ENCODE measurements around the gene SOX8.
"Not testable (repeated sequence)": the region's sequence is repeated elsewhere in the genome, so short reads cannot be mapped to it uniquely, and the experiment has no call there.

The SOX8 gene

GRCh38 chr16:1020091-1020399 lies 38.5 kb downstream of the SOX8 start:
- no peaks in the 10 kb centered on the region for H3K9me3 ChIP-seq (ENCODE audit: control insufficient read depth, low read length)
- DNase-seq = no peak
- peaks cover 7% of the 10 kb centered on the region for H3K27me3 ChIP-seq (replicated peaks; ENCODE audit: control insufficient read depth, insufficient read depth, low read length, poor library complexity, severe bottlenecking)
- H3K36me3 ChIP-seq (ENCODE audit: control insufficient read depth, insufficient read depth, low read length) = no peaks in the 10 kb centered on the region
- H3K4me1 ChIP-seq (ENCODE audit: control insufficient read depth, insufficient read depth, low read length, poor library complexity, severe bottlenecking) = no peaks in the 10 kb centered on the region
- no peak overlapping the region for H3K27ac ChIP-seq (ENCODE audit: insufficient read depth, low read length, poor library complexity, severe bottlenecking)
- H3K4me3 ChIP-seq (ENCODE audit: insufficient read depth, low read depth, low read length, poor library complexity, severe bottlenecking) = no peak overlapping the region

- H3K4me1 ChIP-seq (ENCODE audit: control insufficient read depth, insufficient read depth, low read length, poor library complexity, severe bottlenecking) = no peaks in the 10 kb centered on the region
- no peaks in the 10 kb centered on the region for H3K9me3 ChIP-seq (ENCODE audit: control insufficient read depth, low read length)
- no peak for DNase-seq
- H3K36me3 ChIP-seq (ENCODE audit: control insufficient read depth, insufficient read depth, low read length) = no peaks in the 10 kb centered on the region
- H3K4me3 ChIP-seq (ENCODE audit: insufficient read depth, low read depth, low read length, poor library complexity, severe bottlenecking) = no peak overlapping the region
- no peak overlapping the region for H3K27ac ChIP-seq (ENCODE audit: insufficient read depth, low read length, poor library complexity, severe bottlenecking)
- peaks cover 7% of the 10 kb centered on the region for H3K27me3 ChIP-seq (replicated peaks; ENCODE audit: control insufficient read depth, insufficient read depth, low read length, poor library complexity, severe bottlenecking)
Measured at GRCh38 chr16:1020591-1020990, 39.0 kb downstream of the SOX8 start.

- DNase-seq = no peak
- Histone ChIP-seq H3K9me3 (ENCODE audit: control insufficient read depth, low read length) (no peaks in the 10 kb centered on the region), H3K4me3 (ENCODE audit: insufficient read depth, low read depth, low read length, poor library complexity, severe bottlenecking) (no peak overlapping the region), H3K4me1 (ENCODE audit: control insufficient read depth, insufficient read depth, low read length, poor library complexity, severe bottlenecking) (no peaks in the 10 kb centered on the region), H3K36me3 (ENCODE audit: control insufficient read depth, insufficient read depth, low read length) (no peaks in the 10 kb centered on the region), H3K27ac (ENCODE audit: insufficient read depth, low read length, poor library complexity, severe bottlenecking) (no peak overlapping the region), H3K27me3 (replicated peaks; ENCODE audit: control insufficient read depth, insufficient read depth, low read length, poor library complexity, severe bottlenecking) (peaks cover 7% of the 10 kb centered on the region)
Measured at GRCh38 chr16:1021553-1022160, 40.1 kb downstream of the SOX8 start.

- no peaks in the 10 kb centered on the region for H3K36me3 ChIP-seq (ENCODE audit: control insufficient read depth, insufficient read depth, low read length)
- no peak overlapping the region for H3K4me3 ChIP-seq (ENCODE audit: insufficient read depth, low read depth, low read length, poor library complexity, severe bottlenecking)
- H3K27ac ChIP-seq (ENCODE audit: insufficient read depth, low read length, poor library complexity, severe bottlenecking) = no peak overlapping the region
- peaks cover 7% of the 10 kb centered on the region for H3K27me3 ChIP-seq (replicated peaks; ENCODE audit: control insufficient read depth, insufficient read depth, low read length, poor library complexity, severe bottlenecking)
- no peaks in the 10 kb centered on the region for H3K9me3 ChIP-seq (ENCODE audit: control insufficient read depth, low read length)
- no peaks in the 10 kb centered on the region for H3K4me1 ChIP-seq (ENCODE audit: control insufficient read depth, insufficient read depth, low read length, poor library complexity, severe bottlenecking)
- no peak for DNase-seq
Measured at GRCh38 chr16:1022466-1022865, 40.9 kb downstream of the SOX8 start.

- no peak overlapping the region for H3K27ac ChIP-seq (ENCODE audit: insufficient read depth, low read length, poor library complexity, severe bottlenecking)
- no peaks in the 10 kb centered on the region for H3K9me3 ChIP-seq (ENCODE audit: control insufficient read depth, low read length)
- H3K4me3 ChIP-seq (ENCODE audit: insufficient read depth, low read depth, low read length, poor library complexity, severe bottlenecking) = no peak overlapping the region
- H3K36me3 ChIP-seq (ENCODE audit: control insufficient read depth, insufficient read depth, low read length) = no peaks in the 10 kb centered on the region
- H3K27me3 ChIP-seq (replicated peaks; ENCODE audit: control insufficient read depth, insufficient read depth, low read length, poor library complexity, severe bottlenecking) = peaks cover 7% of the 10 kb centered on the region
- H3K4me1 ChIP-seq (ENCODE audit: control insufficient read depth, insufficient read depth, low read length, poor library complexity, severe bottlenecking) = no peaks in the 10 kb centered on the region
- DNase-seq = no peak
Measured at GRCh38 chr16:1024138-1024537, 42.6 kb downstream of the SOX8 start.

GRCh38 chr16:1025183-1025809 lies 43.7 kb downstream of the SOX8 start:
- not testable (repeated sequence) for DNase-seq; H3K4me3 ChIP-seq (ENCODE audit: insufficient read depth, low read depth, low read length, poor library complexity, severe bottlenecking); H3K4me1 ChIP-seq (ENCODE audit: control insufficient read depth, insufficient read depth, low read length, poor library complexity, severe bottlenecking); H3K27ac ChIP-seq (ENCODE audit: insufficient read depth, low read length, poor library complexity, severe bottlenecking); H3K9me3 ChIP-seq (ENCODE audit: control insufficient read depth, low read length); H3K36me3 ChIP-seq (ENCODE audit: control insufficient read depth, insufficient read depth, low read length); H3K27me3 ChIP-seq (replicated peaks; ENCODE audit: control insufficient read depth, insufficient read depth, low read length, poor library complexity, severe bottlenecking)

- DNase-seq = no peak
- Histone ChIP-seq H3K4me3 (ENCODE audit: insufficient read depth, low read depth, low read length, poor library complexity, severe bottlenecking) (no peak overlapping the region), H3K36me3 (ENCODE audit: control insufficient read depth, insufficient read depth, low read length) (no peaks in the 10 kb centered on the region), H3K9me3 (ENCODE audit: control insufficient read depth, low read length) (no peaks in the 10 kb centered on the region), H3K4me1 (ENCODE audit: control insufficient read depth, insufficient read depth, low read length, poor library complexity, severe bottlenecking) (no peaks in the 10 kb centered on the region), H3K27me3 (replicated peaks; ENCODE audit: control insufficient read depth, insufficient read depth, low read length, poor library complexity, severe bottlenecking) (peaks cover under 1% of the 10 kb centered on the region), H3K27ac (ENCODE audit: insufficient read depth, low read length, poor library complexity, severe bottlenecking) (no peak overlapping the region)
Measured at GRCh38 chr16:1026057-1026783, 44.6 kb downstream of the SOX8 start.

- Histone ChIP-seq H3K4me1 (ENCODE audit: control insufficient read depth, insufficient read depth, low read length, poor library complexity, severe bottlenecking) (no peaks in the 10 kb centered on the region), H3K27me3 (replicated peaks; ENCODE audit: control insufficient read depth, insufficient read depth, low read length, poor library complexity, severe bottlenecking) (no peaks in the 10 kb centered on the region), H3K36me3 (ENCODE audit: control insufficient read depth, insufficient read depth, low read length) (no peaks in the 10 kb centered on the region), H3K4me3 (ENCODE audit: insufficient read depth, low read depth, low read length, poor library complexity, severe bottlenecking) (no peak overlapping the region), H3K9me3 (ENCODE audit: control insufficient read depth, low read length) (no peaks in the 10 kb centered on the region), H3K27ac (ENCODE audit: insufficient read depth, low read length, poor library complexity, severe bottlenecking) (no peak overlapping the region)
- DNase-seq = no peak
Measured at GRCh38 chr16:1026784-1027500, 45.4 kb downstream of the SOX8 start.

GRCh38 chr16:1027501-1027815 lies 45.9 kb downstream of the SOX8 start:
- H3K4me3 ChIP-seq (ENCODE audit: insufficient read depth, low read depth, low read length, poor library complexity, severe bottlenecking) = no peak overlapping the region
- H3K36me3 ChIP-seq (ENCODE audit: control insufficient read depth, insufficient read depth, low read length) = no peaks in the 10 kb centered on the region
- no peaks in the 10 kb centered on the region for H3K4me1 ChIP-seq (ENCODE audit: control insufficient read depth, insufficient read depth, low read length, poor library complexity, severe bottlenecking)
- no peaks in the 10 kb centered on the region for H3K9me3 ChIP-seq (ENCODE audit: control insufficient read depth, low read length)
- no peak for DNase-seq
- H3K27me3 ChIP-seq (replicated peaks; ENCODE audit: control insufficient read depth, insufficient read depth, low read length, poor library complexity, severe bottlenecking) = no peaks in the 10 kb centered on the region
- no peak overlapping the region for H3K27ac ChIP-seq (ENCODE audit: insufficient read depth, low read length, poor library complexity, severe bottlenecking)

GRCh38 chr16:1028056-1028455 lies 46.5 kb downstream of the SOX8 start:
- H3K4me1 ChIP-seq (ENCODE audit: control insufficient read depth, insufficient read depth, low read length, poor library complexity, severe bottlenecking) = no peaks in the 10 kb centered on the region
- H3K4me3 ChIP-seq (ENCODE audit: insufficient read depth, low read depth, low read length, poor library complexity, severe bottlenecking) = no peak overlapping the region
- H3K27ac ChIP-seq (ENCODE audit: insufficient read depth, low read length, poor library complexity, severe bottlenecking) = no peak overlapping the region
- no peak for DNase-seq
- H3K27me3 ChIP-seq (replicated peaks; ENCODE audit: control insufficient read depth, insufficient read depth, low read length, poor library complexity, severe bottlenecking) = no peaks in the 10 kb centered on the region
- H3K9me3 ChIP-seq (ENCODE audit: control insufficient read depth, low read length) = no peaks in the 10 kb centered on the region
- H3K36me3 ChIP-seq (ENCODE audit: control insufficient read depth, insufficient read depth, low read length) = no peaks in the 10 kb centered on the region
